K562 (cell line): ENCODE results near the gene CNPY4. TPM values are rescaled to one million over a fixed set of nuclear protein-coding genes. Genes with fewer than 3 reads are reported as not detected.

Experiments
- CCNT2 ChIP-seq: IDR thresholded peaks from 2 replicates; pipeline ENCODE4 v1.6.1; 2011; ENCODE audit warnings: borderline replicate concordance, low read depth, mild to moderate bottlenecking, moderate library complexity, mixed read lengths, low read length; ENCODE audit not compliant: insufficient read length; ENCODE audit errors: extremely low read depth
- CGGBP1 ChIP-seq: fragments of 250-450 bp; sonication (Bioruptor Pico); IDR thresholded peaks from 2 replicates; pipeline ENCODE4 v1.9.0; 2021; ENCODE audit warnings: mild to moderate bottlenecking
- DIDO1 ChIP-seq: fragments of 450-650 bp; IDR thresholded peaks from 2 replicates; pipeline ENCODE4 v1.6.1; 2016; ENCODE audit warnings: low read depth, missing biosample characterization, missing genetic modification characterization
- ELK1 ChIP-seq: sonication (generic); formaldehyde crosslinking; IDR thresholded peaks from 2 replicates; pipeline ENCODE4 v1.8.1; 2022; ENCODE audit warnings: missing genetic modification reagents
- HDGF ChIP-seq: fragments of 450-650 bp; IDR thresholded peaks from 2 replicates; pipeline ENCODE4 v1.6.1; 2016
- NFATC3 ChIP-seq: fragments of 450-650 bp; IDR thresholded peaks from 2 replicates; pipeline ENCODE4 v1.6.1; 2017; ENCODE audit warnings: mild to moderate bottlenecking
- TCF7 ChIP-seq: sonication (generic); IDR thresholded peaks from 2 replicates; pipeline ENCODE4 v1.6.1; 2016; ENCODE audit warnings: antibody characterized with exemption, borderline replicate concordance
- TRIM28 ChIP-seq: fragments of 450-650 bp; IDR thresholded peaks from 2 replicates; pipeline ENCODE4 v1.6.1; 2017
- VEZF1 ChIP-seq: fragments of 200-800 bp; sonication (Bioruptor generic); IDR thresholded peaks from 2 replicates; pipeline ENCODE4 v1.6.1; 2017; ENCODE audit warnings: missing genetic modification characterization, missing compliant biosample characterization
- ZBED1 ChIP-seq: IDR thresholded peaks from 2 replicates; pipeline ENCODE4 v1.6.1; 2014
- ZBTB1 ChIP-seq: sonication (generic); formaldehyde crosslinking; IDR thresholded peaks from 2 replicates; pipeline ENCODE4 v1.8.1; 2023; ENCODE audit warnings: missing genetic modification reagents, low read depth, mild to moderate bottlenecking, borderline replicate concordance
- ZBTB17 ChIP-seq: fragments of 450-650 bp; formaldehyde crosslinking; IDR thresholded peaks from 2 replicates; pipeline ENCODE4 v1.4.0; 2020; ENCODE audit warnings: mild to moderate bottlenecking
- ZNF282 ChIP-seq: sonication (generic); formaldehyde crosslinking; IDR thresholded peaks from 2 replicates; pipeline ENCODE4 v1.8.1; 2023; ENCODE audit warnings: missing genetic modification reagents
- ZNF584 ChIP-seq: fragments of 200-800 bp; sonication (Bioruptor generic); IDR thresholded peaks from 2 replicates; pipeline ENCODE4 v1.6.1; 2016; ENCODE audit warnings: low read depth, mild to moderate bottlenecking, missing genetic modification characterization, missing compliant biosample characterization
- ZNF717 ChIP-seq: fragments of 250-450 bp; sonication (Bioruptor Pico); IDR thresholded peaks from 2 replicates; pipeline ENCODE4 v1.5.0; 2021
- polyA plus RNA-seq, 8 experiments: library from polyadenylated mRNA; depleted of rRNA in 4 of 8; stranded (reverse) in 5 of 8; unstranded in 3 of 8; fragments of >200 nt; fragmentation: Nextera tagmentation in 2 of 8; fragmentation: Illumina TruSeq in 1 of 8; extraction: Ambion mirVana in 2 of 8; extraction: Trizol in 1 of 8; gene quantifications; 2 replicates each; pipeline versions ENCODE4 v1.2.1 to v1.2.3, GENCODE V29; 2011 to 2014; ENCODE audit warnings: inconsistent platforms in 1 of 8, missing spikeins in 1 of 8
- total RNA-seq, 7 experiments: library from RNA; depleted of rRNA in 6 of 7; stranded (reverse); fragments of >200 nt in 6 of 7; fragmentation: Illumina TruSeq in 2 of 7; extraction: Trizol in 2 of 7; gene quantifications; 2 replicates each; pipeline versions ENCODE4 v1.2.1 to v1.2.3, GENCODE V29; 2011 to 2021; ENCODE audit warnings: low replicate concordance in 1 of 7
- TF ChIP-seq, protein P1 (sequence below): conservative IDR thresholded peaks from 2 replicates; pipeline ENCODE4 v1.6.1; 2011; ENCODE audit warnings: low read depth, mild to moderate bottlenecking, low read length; ENCODE audit not compliant: control insufficient read depth
- TF ChIP-seq, protein P2 (sequence below): fragments of 250-450 bp; sonication (Bioruptor Pico); IDR thresholded peaks from 2 replicates; pipeline ENCODE4 v1.6.1; 2021; ENCODE audit warnings: mild to moderate bottlenecking

Gene CNPY4
- total and polyA plus RNA-seq, 9 of the 15 experiments (the other 6 are each of a cell fraction or from before 2014, with no cell fraction given), result 1.9 to 11.2 (median 7.0) TPM

DNA sequence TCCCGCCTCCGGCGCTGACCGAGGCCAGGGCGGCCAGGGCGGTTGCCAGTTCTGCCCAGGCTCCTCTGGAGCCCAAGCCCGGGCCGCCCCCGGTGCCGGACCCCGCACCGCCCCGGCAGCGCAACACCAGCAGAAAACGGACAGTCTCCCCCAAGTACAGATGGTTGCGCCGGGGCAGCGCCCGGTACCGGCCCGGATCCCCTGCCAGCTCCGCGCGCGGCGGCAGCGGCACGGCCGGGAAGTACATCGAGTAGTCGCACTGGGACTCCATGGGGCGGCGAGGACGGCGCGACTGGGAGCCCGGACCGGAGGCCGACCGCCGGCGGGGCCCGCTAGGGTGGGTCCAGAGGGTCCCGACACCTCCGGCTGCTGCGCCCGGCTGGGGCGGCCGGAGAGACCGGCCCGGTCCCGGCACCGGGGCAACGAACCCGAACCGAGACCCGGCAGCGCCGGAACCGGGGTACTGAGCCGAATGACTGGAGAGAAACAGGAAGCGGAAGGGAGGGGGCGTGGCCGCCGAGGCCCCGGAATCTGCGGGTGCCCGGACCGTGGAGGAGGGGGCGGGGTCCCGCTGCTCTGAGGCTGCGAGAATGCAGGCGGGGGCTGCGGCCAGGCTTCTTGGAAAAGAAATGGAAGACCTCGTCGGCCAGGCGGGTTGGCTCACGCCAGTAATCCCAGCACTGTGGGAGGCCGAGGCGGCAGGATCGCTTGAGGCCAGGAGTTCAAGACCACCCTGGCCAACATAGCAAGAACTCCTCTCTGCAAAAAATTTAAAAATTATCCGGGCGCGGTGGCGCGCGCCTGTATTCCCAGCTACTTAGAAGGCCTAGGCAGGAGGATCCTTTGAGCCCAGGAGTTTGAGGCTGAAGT lies 39.0 kb downstream of the CNPY4 start, which contains the start of gene TRAPPC14 (continued):
- TF ChIP-seq NFATC3 (no peak), TCF7 (no peak; the same call in 1 of the 2 replicates), VEZF1 (CRISPR knock-in tag) (peak; percentile 92), TRIM28 (peak; percentile 85; the same call in 1 of the 2 replicates), CGGBP1 (CRISPR knock-in tag) (no peak; the same call in 1 of the 2 replicates), HDGF (no peak), ZBTB17 (CRISPR knock-in tag) (no peak), CCNT2 (peak; percentile 77), ZBED1 (no peak), DIDO1 (tag) (no peak), ZNF584 (CRISPR knock-in tag) (no peak), ZNF717 (no peak), ELK1 (CRISPR knock-in tag) (no peak), ZBTB1 (CRISPR knock-in tag) (peak; percentile 69; the same call in 1 of the 2 replicates), ZNF282 (CRISPR knock-in tag) (no peak)
- TF ChIP-seq, protein P1, sequence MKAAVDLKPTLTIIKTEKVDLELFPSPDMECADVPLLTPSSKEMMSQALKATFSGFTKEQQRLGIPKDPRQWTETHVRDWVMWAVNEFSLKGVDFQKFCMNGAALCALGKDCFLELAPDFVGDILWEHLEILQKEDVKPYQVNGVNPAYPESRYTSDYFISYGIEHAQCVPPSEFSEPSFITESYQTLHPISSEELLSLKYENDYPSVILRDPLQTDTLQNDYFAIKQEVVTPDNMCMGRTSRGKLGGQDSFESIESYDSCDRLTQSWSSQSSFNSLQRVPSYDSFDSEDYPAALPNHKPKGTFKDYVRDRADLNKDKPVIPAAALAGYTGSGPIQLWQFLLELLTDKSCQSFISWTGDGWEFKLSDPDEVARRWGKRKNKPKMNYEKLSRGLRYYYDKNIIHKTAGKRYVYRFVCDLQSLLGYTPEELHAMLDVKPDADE, result 0 out of 2 replicates have a peak, but pooled peaks have one; percentile 44
- TF ChIP-seq, protein P2, sequence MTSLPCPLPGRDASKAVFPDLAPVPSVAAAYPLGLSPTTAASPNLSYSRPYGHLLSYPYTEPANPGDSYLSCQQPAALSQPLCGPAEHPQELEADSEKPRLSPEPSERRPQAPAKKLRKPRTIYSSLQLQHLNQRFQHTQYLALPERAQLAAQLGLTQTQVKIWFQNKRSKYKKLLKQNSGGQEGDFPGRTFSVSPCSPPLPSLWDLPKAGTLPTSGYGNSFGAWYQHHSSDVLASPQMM (CRISPR knock-in tag), result no peak
